DMS79 (cell line): ENCODE measurements around the gene WASL.
"Not testable (repeated sequence)": the region's sequence is repeated elsewhere in the genome, so short reads cannot be mapped to it uniquely, and the experiment has no call there.

Experiments used
- DNase-seq: peaks from one replicate; lab custom pipeline; 2025; lab: John Stamatoyannopoulos, UW

Gene WASL

GRCh38 chr7:123769371-123769770 lies 20.6 kb upstream of the WASL start:
- no peak for DNase-seq

GRCh38 chr7:123768493-123768892 lies 19.7 kb upstream of the WASL start:
- DNase-seq = no peak

- DNase-seq = no peak
Observed at GRCh38 chr7:123763191-123763661, 14.4 kb upstream of the WASL start.

DNA sequence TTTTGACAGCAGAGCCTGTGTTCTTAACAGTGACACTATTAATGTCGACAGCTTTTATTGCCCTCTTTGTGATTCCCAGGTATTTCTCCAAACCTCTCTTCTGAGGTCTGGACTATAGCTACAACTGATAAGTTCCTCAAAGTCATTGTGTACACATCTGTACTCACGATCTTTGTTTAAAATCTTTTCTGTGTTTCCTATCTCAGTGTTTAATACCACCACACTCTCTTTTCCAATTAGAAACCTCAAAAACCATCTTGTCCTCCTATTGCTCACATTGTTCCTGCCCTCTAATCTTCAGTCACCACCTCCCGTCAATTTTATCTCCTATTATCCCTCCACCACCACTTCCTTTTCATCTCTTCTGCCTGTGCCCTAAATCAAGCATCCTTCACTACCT lies 12.9 kb upstream of the WASL start:
- no peak for DNase-seq

- no peak for DNase-seq
Observed at GRCh38 chr7:123757095-123757494, 8.3 kb upstream of the WASL start.

DNA sequence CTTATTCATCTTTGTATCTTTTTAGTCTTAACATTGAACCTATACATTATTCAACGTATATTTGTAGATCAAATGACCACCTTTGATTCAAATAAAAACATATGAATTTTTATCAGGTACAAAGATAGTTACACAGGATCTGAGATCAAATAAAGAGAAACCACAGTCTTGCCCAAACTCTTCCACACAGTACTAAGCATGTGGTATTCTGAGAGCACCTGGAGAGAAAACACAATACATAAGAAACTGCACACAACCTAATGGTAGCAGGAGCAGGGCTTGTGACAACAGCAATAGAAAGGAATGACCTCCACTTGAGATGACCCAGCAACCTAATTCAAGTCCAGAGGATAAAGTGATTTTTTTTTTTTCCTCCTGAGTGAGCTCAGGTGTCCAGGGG lies 6.5 kb upstream of the WASL start:
- DNase-seq = no peak

- DNase-seq = no peak
Observed at GRCh38 chr7:123754271-123754871, 5.6 kb upstream of the WASL start.

DNA sequence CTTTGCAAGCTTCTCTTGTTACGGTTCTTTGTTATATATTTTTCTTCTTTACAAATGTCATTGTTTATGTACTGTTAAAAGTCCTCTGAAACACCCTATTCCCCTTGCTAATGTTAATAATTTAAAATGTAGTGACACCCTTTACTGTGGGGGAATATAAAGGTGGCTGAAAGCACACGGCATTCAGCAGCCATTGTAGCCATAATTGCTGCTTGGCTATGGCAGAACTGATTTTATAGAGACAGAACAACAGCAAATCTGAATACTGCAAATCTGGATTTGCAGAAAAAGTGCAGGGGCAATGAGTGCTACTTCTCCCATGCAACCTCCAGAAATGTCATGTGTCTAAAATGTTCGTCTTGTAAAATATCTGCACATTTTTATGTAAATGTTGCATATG lies 3.7 kb upstream of the WASL start:
- DNase-seq = no peak

DNA sequence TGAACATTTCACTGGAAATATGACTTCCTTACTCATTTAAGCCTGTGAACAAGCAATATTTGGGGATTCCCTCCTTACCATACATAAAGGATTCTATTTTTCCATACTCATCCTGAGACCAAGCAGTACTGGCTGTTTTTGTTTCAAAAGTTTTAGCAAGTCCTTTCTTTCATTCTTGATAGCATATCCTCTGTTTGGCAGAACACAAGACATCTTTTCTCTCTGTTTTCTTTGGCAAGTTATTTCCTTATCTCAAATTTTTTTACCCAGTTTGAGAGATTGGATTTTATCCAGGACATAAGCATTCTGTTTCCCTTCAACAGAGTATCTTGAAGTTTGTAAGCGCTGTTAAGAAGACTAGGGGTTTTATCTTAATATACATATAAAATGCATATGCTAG lies 3.0 kb upstream of the WASL start:
- no peak for DNase-seq

GRCh38 chr7:123750389-123751230 lies 1.8 kb upstream of the WASL start:
- no peak for DNase-seq

- DNase-seq = no peak
Observed at GRCh38 chr7:123749537-123749857, 694 bp upstream of the WASL start.

- DNase-seq = no peak
Observed at GRCh38 chr7:123748171-123748733, 551 bp downstream of the WASL start.

DNA sequence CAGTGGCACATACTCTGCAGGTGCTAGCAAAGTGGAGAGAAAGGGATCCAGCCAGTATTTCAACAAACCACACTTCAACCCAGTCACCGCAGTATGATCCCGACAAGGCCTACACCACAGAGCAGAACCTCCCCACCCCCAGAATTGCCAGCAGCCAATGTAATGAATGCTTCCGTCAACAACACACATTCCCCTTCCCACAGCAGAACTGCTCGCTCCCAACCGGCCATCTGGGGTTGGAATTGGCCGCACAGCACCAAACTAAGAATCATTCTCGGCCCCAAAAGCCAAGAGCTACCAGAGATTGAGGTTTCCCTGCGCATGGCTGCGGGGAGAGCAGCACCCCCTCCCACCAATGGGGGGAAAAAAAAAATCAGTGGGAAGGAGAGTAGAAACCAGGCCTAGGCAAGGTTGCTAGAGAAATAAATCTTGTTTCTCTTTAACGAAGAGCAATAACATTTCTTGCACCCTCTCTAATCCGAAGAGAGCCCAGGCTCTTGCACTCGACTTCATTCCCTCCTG lies 1.1 kb downstream of the WASL start:
- DNase-seq = no peak

- DNase-seq = no peak
Observed at GRCh38 chr7:123746931-123747488, 1.8 kb downstream of the WASL start.

- no peak for DNase-seq
Observed at GRCh38 chr7:123746055-123746454, 2.7 kb downstream of the WASL start.

- DNase-seq = no peak
Observed at GRCh38 chr7:123745437-123745836, 3.4 kb downstream of the WASL start.

DNA sequence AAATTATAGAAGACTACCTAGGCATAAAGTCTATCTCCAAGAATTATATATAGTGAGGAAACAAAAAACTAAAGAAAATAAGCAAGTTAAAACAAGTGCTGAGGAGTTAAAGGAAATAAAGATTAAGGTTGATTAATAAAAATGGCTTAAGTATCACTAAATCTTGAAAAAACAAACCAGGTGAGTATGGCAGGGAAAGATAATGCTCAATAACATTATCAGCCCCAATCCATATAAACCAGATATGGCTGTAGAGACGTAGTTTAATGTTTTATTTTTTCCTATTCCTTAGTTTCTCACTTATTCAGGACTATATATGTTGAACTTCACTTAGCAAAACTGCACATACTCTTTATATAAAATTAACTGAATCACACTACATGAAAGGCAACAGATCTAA lies 4.4 kb downstream of the WASL start:
- DNase-seq = no peak

- DNase-seq = no peak
Observed at GRCh38 chr7:123741940-123742339, 6.9 kb downstream of the WASL start.

DNA sequence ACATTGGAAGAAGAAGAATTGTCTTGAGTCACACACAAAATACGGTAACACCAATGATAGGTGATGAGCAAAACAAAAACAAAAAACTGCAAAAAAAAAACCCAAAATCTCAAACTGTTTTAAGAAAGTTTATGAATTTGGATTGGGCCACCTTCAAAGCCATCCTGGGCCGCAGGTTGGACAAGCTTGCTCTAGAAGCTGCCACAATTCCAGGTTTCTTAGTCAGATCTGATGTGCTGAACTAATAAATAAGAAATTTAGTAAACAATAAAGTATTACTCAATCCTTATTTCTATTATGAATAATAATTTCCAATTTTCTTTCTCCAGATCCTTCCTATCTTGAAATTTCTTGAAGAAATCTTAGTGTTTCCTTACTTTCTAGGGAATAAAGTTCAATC lies 10.0 kb downstream of the WASL start:
- no peak for DNase-seq

DNA sequence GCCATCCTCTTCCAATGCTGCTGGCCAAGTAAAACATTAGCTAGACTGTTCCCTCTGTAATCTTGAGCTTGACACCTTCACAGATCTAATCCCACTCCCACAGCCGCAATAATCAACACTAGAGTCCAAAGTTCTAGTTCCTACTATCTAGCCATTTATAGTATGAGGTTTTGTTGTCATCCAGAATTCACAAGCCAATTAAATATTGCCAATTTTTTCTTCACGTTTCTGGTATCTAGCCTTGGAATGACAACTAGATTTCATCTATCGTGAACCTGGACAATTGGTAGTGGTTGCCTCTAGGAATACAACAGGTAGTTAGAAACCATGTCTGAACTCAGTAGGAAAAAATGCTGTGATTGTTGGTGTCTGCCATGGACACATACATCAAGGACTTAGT lies 10.4 kb downstream of the WASL start:
- DNase-seq = no peak

- DNase-seq = not testable (repeated sequence)
Observed at GRCh38 chr7:123737168-123737674, 11.6 kb downstream of the WASL start.

DNA sequence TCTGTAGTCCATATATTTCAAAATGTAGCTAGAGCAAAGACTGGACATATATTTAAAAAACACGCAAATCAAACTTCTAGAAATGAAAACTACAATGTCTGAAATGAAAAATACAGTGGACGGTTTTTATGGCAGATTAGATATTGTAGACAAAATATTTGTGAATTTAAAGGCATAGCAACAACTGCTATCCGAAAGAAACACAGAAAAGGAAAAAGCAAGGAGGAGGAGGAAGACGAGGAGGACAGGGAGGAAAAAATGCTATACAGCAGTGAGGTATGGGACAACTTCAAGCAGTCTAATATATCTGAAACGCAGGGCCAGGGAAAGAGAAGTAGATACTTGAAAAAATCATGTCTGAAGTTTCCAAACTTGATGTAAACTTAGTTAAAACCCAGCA lies 13.3 kb downstream of the WASL start:
- DNase-seq = no peak

DNA sequence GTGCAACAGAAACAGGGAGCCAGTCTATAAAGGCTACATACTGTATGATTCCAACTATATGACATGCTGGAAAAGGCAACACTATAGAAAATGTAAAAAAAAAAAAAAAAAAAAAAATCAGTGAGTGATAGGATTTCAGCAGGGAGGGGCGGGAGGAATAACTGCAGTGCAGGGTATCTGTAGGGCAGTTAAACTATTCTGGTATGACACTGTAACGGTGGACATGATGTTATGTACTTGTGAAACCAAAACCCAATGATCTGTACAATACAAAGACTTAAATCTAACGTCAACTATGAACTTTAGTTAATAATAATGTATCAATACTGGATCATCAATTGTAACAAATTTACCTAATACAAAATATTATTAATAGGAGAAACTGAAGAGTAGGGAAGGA lies 14.3 kb downstream of the WASL start:
- no peak for DNase-seq
